HuH-7.5 (cell line): ENCODE measurements around the gene MTCL1.
A peak's percentile ranks its signal among the peaks of the same experiment; 100 is the strongest.

Source experiments
- DNase-seq: peaks from one replicate; pipeline ENCODE4 v3.0.0; 2011; ENCODE audit warnings: low spot score

MTCL1 gene

DNA sequence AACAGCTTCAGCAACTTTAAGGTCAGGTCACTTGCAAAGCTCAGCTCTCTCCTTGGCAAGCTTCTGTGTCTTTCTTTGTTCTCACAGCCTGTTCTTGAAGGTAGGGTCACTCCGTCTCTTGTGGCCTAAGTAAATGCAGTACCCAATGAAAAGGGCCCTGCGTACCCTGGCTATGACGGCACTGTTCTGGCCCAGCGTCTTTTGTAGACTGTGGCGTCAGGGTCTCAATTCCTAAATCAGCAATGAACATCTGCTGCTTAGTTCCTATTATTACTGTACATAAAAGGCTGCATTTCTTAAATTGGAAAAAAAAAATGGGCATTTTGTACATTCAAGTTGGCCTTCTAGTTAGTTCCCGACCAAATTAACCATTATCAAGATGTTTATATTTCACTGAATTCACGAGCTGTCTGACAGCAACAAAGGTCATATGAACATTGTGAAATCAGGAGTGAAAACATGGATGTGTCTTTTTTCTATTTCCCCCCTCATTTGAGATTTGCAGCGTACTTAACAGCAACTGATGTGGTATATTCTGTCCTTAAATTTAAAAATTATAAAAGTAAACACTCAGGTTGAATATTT lies 17.0 kb upstream of the MTCL1 start:
- DNase-seq, result no peak

DNA sequence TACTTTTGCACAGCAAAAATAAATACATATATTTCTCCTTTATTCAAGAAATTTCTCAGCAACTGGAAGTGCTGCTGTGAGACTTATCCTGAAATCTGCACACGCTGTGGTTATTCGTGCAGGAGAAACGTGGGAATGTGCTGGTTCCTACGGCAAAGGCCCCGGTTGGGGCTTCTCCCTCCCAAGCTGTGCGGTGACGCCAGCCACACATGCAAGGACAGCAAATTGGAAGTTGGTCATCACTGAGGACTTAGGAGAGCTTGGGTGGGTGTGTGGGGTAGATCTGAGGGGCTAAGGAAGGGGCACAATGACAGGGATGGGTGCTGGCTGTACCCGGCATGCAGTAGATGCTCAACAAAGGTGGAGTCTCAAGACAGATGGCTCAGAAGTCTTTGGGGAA lies 16.5 kb upstream of the MTCL1 start:
- no peak for DNase-seq

DNA sequence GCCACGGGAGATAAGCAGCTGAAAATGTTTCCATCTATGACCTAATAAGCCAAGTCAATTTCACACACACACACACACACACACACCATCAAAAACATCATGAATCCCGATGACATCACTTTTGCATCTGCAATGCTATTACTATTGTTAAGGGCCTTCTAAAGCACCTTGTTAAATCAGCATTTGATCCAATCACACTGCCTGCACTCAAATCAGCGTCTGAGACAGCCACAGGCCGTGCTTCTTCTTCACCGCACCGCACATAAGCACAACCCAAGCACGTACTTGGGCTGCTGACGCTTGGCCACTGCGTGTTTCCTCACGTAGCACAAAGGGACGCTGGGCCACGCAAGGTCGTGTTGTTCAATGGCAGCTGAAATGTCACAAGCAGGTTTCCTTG lies 15.8 kb upstream of the MTCL1 start:
- DNase-seq, result no peak

DNA sequence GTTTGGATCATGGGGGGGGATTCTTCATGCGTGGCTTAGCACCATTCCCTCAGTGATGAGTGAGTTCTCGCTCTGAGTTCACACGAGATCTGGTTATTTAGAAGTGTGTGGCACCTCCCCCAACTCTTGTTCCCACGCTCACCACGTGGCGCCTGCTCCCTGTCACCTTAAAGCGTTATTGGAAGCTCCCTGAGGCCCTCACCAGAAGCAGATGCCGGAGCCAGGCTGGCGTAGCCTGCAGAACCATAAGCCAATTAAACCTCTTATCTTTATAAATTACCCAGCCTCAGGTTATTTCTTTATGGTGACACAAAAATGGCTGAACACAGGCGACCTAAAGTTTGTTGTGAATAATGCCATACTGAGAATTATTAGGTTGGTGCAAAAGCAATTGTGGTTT lies 10.5 kb upstream of the MTCL1 start:
- no peak for DNase-seq

DNA sequence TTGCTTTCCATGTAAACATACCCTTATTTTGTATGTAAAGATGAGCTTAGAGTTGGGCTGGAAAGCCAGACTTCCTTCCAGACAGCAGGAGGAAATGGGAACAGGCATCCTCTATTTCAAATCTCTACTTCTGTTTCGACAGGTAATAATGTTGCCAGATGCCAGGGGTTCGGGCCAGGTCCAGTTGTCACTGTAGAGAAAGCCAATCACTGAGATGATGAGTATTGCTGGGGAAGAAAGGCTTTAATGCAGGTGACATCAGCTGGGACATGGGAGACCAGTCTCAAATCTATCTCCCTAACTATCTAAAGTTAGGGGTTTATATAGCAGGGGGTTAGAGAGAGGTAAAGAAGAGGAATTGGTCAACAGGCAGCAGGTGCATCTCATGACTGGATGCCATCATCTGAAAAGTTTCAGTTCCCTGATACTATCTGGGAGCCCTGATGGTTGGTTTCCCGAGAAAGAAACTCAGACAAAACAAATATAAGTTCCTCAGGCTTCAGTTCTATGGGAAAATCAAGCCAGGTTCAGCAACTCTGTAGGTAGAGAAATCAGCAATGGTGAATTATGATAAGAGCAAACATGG lies 9.3 kb upstream of the MTCL1 start:
- no peak for DNase-seq

DNA sequence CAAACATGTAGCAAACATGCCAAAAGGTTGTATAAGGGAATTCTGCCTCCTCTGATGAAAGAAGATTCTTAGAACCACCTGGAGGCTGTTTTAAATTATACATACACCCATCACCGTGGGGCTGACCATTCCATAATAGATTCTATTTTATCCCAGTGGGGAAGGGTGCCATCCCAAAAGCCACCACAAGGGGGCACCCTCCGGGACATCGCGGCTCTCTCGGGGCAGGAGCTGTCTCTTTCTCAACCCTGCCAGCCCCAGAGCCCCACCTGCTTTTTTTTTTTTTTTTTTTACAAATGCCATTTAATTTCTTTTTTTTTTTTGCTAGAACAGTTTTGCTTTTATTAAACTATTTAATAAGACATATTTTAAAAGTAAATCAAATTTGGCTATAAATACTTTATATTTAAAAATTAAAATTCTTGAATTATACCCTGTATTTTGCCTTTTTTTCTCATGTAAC lies 8.6 kb upstream of the MTCL1 start:
- DNase-seq, result peak; percentile 79

DNA sequence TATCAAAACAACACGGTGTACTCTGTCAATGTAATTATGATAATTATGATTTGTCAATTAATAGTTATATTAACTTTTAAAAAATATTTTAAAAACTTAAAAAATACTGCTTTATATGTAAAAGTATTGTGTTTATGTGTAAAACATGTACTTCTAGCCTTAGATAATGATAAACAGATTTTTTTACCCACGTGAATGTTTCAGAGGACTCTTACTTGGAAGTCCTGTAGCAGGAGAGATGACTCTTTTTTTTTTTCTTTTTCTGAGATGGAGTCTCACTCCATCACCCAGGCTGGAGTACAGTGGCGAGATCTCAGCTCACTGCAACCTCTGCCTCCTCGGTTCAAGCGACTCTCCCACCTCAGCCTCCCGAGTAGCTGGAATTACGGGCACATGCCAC lies 6.2 kb upstream of the MTCL1 start:
- DNase-seq, result no peak

DNA sequence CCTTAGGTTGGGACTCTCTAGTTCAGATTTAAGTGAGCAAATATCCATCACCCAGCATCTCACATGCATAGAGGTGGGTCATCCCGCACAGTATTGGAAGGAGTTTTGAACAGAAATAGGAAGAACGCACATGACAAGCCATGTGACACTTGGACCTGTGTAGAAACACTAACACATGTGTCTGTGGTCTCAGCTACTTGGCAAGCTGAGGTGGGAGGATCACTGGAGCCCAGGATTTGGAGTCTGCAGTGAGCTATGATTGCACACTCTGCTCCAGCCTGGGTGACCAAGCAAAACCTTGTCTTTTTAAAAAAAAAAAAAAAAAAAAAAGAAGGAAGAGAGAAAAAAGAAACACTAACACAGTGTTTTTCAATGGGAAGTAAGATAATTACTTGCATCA lies 5.4 kb upstream of the MTCL1 start:
- no peak for DNase-seq

DNA sequence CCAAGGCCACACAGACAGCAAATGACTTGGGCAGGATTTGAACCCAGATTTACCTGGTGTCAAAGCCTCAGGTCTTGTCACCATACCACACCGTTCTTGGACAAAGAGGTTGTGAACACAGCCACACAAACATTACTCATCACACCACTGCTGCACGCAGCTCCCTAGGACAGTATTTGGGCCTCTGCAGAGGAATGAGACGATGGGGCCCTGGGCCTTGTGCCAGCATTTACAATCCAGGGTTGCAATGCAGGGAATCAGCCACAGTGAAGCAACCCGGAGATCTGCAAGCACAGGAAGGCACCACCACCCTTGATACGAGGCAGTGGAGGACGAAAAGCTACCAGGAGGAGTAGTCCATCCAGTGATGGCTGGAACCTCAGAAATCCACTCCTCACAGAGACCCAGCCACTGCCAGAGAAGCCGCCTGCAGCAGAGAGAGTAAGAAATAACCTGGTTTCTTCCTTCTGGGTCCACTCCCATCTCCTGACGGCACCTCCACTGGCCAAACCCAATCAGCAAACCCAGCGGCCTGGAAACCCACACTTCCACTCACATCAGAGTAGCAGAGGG lies 3.7 kb upstream of the MTCL1 start:
- DNase-seq, result peak; percentile 66

DNA sequence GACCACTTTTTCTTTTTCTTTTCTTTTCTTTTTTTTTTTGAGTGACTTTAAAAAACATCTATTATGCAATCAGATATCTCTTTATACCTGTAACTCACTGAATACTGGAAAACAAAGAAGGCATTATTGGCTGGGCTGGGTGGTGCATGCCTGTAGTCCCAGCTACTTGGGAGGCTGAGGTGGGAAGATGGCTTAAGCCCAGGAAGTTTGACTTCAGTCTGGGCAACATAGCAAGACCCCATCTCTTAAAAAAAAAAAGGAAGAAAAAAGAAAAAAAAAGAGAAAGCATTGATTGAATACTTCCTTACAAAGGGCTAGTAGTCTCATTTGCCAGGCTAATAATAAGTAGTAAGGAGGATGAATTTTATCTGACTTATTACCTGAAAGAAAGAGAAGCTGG lies 2.7 kb upstream of the MTCL1 start:
- DNase-seq, result no peak

DNA sequence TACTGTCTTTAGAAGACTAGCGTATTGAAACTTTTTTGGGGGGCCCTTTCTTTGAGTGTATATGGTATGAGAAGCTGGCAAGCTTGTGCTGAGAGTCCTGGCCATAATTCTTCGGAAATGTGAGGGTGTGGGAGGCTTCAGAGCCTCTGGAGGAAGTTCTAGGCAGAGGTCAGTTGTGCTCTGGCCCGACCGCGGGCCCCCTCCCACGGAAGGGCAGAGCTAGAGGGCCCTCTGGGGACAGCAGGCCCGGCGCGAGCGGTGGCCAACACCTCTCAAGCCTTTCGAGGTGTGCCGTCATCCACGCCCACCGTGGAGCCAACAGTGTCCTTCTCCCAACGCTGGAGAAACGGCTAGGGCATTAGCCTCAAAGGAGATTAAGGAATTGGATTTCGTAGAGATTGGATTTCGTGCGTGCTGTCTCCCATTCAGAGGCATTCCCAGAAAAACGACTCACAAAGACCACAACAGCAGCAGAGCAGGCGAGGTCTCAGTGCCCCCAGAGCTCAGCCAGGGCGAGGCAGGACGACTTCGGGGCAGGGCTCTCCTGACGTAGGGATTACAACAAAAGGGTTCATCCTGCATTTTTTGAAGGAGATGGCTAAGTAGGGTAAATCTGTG lies 2.2 kb upstream of the MTCL1 start:
- no peak for DNase-seq

DNA sequence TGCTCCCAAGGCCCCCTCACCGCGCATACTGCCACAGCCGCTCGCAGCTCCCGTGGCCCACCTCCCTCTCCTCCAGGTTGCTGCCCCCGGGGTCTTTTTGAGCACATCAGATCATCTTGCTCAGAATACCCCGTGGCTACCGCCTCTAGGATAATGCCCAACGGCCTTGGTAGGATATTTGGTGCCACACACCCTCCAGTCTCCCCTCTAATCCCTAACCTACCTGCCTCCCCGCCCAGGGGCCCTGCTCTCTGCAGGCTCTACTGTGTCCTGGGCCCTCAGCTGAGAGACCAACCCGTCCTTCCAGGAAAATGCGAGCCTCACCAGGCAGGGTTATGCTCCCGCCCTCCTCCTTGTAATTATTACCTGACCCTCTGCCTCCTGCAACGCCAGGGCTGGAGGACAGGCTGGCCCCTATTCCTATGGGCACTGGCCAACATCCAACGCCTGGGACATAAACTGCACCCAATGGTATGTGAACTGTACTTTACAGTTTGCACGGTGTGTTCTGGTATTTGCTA lies 1.5 kb upstream of the MTCL1 start:
- DNase-seq, result no peak

DNA sequence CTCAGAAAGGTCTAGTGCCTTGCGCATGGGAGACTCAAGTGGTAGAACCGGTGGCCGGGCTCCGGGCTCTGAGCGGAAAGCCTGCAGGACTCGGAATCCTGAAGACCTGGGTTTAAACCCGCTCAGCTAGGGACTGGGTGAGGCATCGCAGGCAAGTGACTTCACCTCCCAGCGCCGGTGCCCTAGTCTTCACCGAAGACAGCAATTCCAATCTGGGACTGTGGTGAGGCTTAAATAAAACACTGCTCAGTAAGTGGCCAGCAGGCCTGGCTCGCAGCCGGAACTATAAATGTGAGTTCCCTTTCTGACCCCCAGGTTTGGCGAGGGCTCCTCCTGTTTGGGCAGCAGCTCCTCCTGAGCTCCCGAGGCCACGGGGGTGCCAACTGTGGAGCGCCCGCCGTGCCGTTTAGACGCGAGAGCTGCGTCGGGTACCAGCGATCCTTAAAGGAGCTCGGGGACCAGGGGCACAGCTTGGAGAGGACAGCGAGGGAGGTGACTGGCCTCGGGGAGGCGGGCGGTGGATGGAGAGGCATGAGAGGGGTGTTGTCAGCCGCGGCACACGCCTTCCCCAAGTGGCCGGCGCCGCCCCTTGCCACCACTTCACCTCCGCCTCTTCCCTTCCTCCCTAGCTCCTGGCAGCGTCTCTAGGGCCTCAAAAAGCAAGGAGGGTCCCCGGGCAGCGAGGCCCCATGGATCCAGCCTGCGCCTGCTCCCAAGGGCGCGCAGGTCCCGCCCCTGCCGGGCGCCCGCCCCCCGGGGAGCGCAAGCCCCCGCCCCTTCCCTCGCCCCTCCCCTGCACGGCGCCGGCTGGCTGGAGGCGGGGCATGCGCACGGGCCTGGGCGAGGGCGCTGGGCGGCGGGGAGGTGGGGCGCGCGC lies 757 bp upstream of the MTCL1 start:
- DNase-seq, result peak; percentile 97

DNA sequence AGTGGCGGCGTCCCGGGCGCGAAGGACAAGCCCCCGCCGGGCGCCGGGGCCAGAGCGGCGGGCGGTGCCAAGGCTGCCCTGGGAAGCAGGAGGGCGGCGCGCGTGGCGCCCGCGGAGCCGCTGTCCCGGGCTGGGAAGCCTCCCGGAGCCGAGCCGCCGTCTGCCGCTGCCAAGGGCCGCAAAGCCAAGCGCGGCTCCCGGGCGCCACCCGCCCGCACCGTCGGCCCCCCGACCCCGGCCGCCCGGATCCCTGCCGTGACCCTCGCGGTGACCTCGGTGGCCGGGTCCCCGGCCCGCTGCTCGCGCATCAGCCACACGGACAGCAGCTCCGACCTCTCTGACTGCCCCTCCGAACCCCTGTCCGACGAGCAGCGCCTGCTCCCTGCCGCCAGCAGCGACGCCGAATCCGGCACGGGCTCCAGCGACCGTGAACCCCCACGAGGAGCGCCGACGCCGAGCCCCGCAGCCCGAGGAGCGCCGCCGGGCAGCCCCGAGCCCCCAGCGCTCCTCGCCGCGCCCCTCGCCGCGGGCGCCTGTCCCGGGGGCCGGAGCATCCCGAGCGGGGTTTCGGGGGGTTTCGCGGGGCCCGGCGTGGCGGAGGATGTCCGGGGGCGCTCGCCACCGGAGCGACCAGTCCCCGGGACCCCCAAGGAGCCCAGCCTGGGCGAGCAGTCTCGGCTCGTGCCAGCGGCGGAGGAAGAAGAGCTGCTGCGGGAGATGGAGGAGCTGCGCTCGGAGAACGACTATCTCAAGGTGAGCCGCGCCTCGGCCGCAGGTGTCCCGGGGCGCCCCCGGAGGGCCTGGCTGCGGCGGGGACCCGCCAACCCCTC lies 820 bp downstream of the MTCL1 start:
- DNase-seq, result peak; percentile 48

DNA sequence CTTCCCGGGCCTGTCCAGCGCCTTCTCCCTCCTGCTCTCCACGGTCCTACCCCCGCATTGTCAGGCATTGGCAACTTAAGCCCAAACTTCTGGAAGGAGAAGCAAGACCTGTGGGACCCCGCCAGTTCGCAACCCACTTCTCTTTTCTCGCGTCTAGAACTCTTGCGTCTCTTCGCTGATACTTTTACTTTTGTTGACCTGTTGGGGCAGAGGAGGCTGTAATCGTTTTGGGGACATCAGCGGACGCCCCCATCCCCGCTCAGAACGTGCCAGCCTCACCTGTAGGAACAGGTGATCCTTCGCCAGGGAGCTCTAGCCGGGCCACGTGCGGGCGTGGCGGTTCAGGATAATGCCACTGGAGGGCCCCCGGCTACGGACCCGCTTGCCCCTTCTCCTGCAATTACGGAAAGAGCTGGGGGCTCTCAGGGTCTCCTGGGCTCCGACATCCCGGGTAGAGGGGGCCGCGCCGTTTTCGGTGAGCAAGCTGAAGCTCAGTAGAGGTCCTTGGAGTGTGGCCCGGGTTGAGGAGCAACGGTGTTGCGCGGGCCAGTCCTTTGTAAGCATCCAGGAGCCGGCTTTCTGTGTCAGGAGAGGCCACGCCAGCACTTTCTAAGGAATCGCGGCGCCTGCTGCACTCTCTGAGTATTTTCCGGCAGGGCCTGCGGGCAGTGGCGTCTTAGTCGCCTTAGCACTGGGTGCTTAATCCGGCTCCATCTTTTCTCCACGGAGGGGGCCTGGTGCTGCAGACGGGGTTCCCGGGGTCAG lies 1.6 kb downstream of the MTCL1 start:
- peak; percentile 60 for DNase-seq

DNA sequence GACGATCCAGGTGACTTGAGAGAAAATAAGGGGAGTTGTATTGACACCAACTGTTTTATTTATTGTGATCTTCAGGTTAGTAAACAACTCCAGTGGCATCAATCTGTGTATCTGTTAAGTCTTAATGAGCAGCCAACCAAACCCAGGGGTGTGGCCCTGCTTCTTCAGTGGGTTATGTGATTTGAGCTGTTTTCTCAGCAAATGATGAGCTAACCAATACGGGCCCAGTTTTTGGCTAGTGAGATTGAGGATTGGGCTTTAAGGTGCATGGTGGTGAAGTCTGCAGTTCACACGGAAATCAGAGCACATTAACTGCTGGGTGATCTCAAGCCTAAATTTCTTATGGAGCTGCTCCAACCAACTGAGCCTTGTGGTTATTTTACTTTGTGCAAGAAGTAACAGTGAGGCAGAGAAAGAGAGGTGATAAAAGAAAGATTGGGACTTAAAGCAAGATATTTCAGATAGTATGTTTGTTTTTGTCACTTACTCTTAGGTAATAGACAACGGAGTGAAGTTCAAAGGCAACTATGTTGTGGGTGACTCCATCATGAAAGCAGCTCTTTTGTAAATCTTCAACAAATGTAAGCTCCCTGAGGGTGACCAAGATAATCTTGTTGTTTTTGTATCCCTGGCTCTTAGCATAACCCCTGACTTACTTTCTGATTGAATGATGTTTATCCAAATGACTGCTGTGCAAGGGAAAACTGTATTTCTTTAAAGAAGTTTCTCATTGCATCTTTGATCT lies 2.4 kb downstream of the MTCL1 start:
- DNase-seq, result no peak

DNA sequence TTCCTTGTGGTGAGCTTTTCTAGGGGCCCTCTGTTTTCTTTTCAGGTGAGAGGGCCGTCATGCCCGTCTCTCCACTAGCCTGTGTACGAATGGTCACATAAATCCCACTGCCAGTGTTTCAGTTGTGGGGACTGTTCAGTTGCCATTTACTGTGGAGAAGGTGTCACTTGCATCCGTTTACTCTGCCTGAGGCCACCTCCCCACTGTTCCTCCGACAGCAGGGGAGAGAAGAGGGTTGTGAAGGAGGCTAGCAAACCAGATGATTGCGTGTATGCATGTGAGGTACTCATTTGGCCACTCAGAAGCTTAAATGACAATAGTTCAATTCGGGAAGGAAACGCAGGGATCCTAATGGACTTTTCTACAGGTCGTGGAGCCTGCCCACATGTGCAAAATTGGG lies 3.3 kb downstream of the MTCL1 start:
- no peak for DNase-seq

DNA sequence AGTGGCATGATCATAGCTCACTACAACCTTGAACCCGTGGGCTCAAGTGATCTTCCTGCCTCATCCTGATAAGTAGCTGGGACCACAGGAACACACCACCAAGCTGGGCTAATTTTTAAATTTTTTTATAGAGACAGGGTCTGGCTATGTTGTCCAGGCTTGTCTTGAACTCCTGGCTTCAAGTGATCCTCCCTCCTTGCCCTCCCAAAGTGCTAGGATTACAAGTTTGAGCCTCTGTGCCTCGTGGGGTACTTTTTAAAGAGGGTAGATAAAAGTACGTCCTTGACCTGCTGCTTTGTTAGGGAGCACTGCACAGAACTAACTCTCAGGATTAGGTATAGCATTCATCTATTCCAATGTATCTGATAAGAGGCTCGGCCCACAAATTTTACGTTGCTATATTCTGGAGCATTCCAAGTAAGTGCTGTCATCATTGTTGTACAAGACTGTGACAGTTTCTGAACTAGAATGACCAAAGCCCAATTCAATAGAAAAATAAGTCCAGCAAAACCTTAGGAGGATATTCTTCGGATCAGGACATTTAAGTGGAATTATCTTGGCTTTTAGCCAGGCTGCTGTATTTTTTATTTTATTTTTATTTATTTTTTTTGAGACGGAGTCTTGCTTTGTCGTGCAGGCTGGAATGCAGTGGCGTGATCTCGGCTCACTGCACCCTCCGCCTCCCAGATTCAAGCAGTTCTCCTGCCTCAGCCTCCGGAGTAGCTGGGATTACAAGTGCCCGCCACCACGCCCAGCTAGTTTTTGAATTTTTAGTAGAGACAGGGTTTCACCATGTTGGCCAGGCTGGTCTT lies 4.1 kb downstream of the MTCL1 start:
- no peak for DNase-seq

DNA sequence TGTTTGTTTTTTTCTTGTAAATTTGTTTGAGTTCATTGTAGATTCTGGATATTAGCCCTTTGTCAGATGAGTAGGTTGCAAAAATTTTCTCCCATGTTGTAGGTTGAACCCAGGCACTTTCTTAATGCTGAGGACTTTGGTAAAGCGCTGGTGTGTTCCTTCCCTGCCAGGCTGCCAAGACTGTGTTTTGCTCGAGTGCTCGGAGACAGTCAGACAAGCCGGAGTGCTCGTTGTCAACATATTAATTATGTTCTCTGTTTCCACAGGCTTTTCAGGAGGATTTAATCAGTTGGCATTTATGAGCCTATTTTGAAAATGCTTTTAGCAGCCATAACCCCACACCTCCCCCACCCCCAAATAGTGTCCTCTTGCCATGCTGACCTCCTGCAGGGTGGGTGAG lies 6.4 kb downstream of the MTCL1 start:
- DNase-seq, result no peak
